H1 (cell line): Measurements from ENCODE around the gene CCDC136. TPM values are rescaled to one million over a fixed set of nuclear protein-coding genes. Genes with fewer than 3 reads are reported as not detected.

Experiments
- CTCF ChIA-PET: fragments of 300-600 bp; sonication (Branson Sonifier 250); formaldehyde crosslinking; loops from one replicate; lab custom pipeline; 2021; ENCODE audit not compliant: partially characterized antibody; lab: Charles Lee
- POLR2A ChIA-PET: fragments of 300-600 bp; sonication (Branson Sonifier 250); formaldehyde crosslinking; loops from one replicate; lab custom pipeline; 2021; ENCODE audit warnings: inconsistent platforms; ENCODE audit not compliant: partially characterized antibody; lab: Charles Lee
- DNase-seq, 2 experiments: peaks; one replicate each; pipeline versions ENCODE4 v3.0.0 to v3.0.0-alpha.2; 2010 to 2022; ENCODE audit warnings: low spot score in 2 of 2, low read depth in 1 of 2, mixed read lengths in 1 of 2
- FAIRE-seq: peaks from 2 replicates; lab custom pipeline; 2011; peaks lifted over from hg19 to GRCh38; lab: Jason Lieb, UNC
- H2AFZ ChIP-seq: 2 replicates; pipeline ENCODE4 v1.8.1; 2012; ENCODE audit warnings: low read length, inconsistent platforms
- H2AK5ac ChIP-seq: 2 replicates; pipeline ENCODE4 v1.6.1; 2013; ENCODE audit warnings: low read depth, low read length
- H2BK120ac ChIP-seq: replicated peaks from 2 replicates; pipeline ENCODE3; 2013; ENCODE audit warnings: low read depth, low read length, inconsistent platforms
- H2BK12ac ChIP-seq: 2 replicates; pipeline ENCODE4 v1.6.1; 2013; ENCODE audit warnings: low read depth, low read length
- H2BK15ac ChIP-seq: 2 replicates; pipeline ENCODE4 v1.6.1; 2013; ENCODE audit warnings: low read length
- H2BK20ac ChIP-seq: 2 replicates; pipeline ENCODE4 v1.6.1; 2013; ENCODE audit warnings: low read length
- H2BK5ac ChIP-seq: 2 replicates; pipeline ENCODE4 v1.6.1; 2013; ENCODE audit warnings: low read depth, low read length
- H3K14ac ChIP-seq: 2 replicates; pipeline ENCODE4 v1.6.1; 2013; ENCODE audit warnings: inconsistent platforms; ENCODE audit not compliant: insufficient read length
- H3K18ac ChIP-seq: 2 replicates; pipeline ENCODE4 v1.6.1; 2013; ENCODE audit warnings: low read length; ENCODE audit errors: extremely low read depth
- H3K23ac ChIP-seq: 2 replicates; pipeline ENCODE4 v1.6.1; 2013; ENCODE audit warnings: inconsistent platforms; ENCODE audit not compliant: insufficient read length
- H3K23me2 ChIP-seq: 2 replicates; pipeline ENCODE4 v1.6.1; 2013; ENCODE audit warnings: low read depth, low read length
- H3K27ac ChIP-seq: 2 replicates; pipeline ENCODE4 v1.6.1; 2011; ENCODE audit warnings: low read depth, low read length, inconsistent platforms
- H3K27me3 ChIP-seq, 4 experiments: replicated peaks in 1 of 4; 1 replicate in 1 of 4; 2 replicates in 3 of 4; pipeline versions ENCODE4 v1.6.1 to v1.8.1; 2011 to 2013; ENCODE audit warnings: low read length in 3 of 4, mild to moderate bottlenecking in 3 of 4, inconsistent platforms in 2 of 4, mixed read lengths in 2 of 4, moderate library complexity in 1 of 4; ENCODE audit not compliant: control insufficient read depth in 3 of 4, insufficient read depth in 3 of 4; ENCODE audit errors: extremely low read depth in 1 of 4
- H3K36me3 ChIP-seq, 4 experiments: 2 replicates each; pipeline versions ENCODE4 v1.6.1 to v1.8.1; 2011 to 2013; ENCODE audit warnings: mild to moderate bottlenecking in 4 of 4, low read length in 3 of 4, moderate library complexity in 2 of 4, control low read depth in 1 of 4, inconsistent platforms in 1 of 4; ENCODE audit not compliant: insufficient read depth in 4 of 4, control insufficient read depth in 2 of 4
- H3K4ac ChIP-seq: replicated peaks from 2 replicates; pipeline ENCODE3; 2013; ENCODE audit warnings: low read length, low read depth, mixed read lengths, inconsistent platforms; ENCODE audit not compliant: insufficient read length
- H3K4me1 ChIP-seq, 4 experiments: replicated peaks in 1 of 4; 1 replicate in 1 of 4; 2 replicates in 3 of 4; pipeline versions ENCODE4 v1.6.1 to v1.8.1; 2011 to 2013; ENCODE audit warnings: low read length in 3 of 4, inconsistent platforms in 2 of 4, mixed read lengths in 1 of 4; ENCODE audit not compliant: insufficient read depth in 4 of 4, control insufficient read depth in 3 of 4
- H3K4me2 ChIP-seq, 2 experiments: 2 replicates each; pipeline versions ENCODE4 v1.6.1 to v1.8.1; 2011 to 2013; ENCODE audit warnings: low read depth in 2 of 2, low read length in 2 of 2, control low read depth in 1 of 2, inconsistent platforms in 1 of 2, mild to moderate bottlenecking in 1 of 2; ENCODE audit not compliant: insufficient read depth in 1 of 2
- H3K4me3 ChIP-seq, 4 experiments: fragments of 200-600, 300-600 bp in 1 of 4; sonication (generic), shearing (Covaris generic), sonication (Bioruptor Twin) in 1 of 4; 2 replicates each; pipeline versions ENCODE4 v1.5.1 to v1.8.1; 2011 to 2016; ENCODE audit warnings: low read length in 4 of 4, low read depth in 3 of 4, control low read depth in 2 of 4, inconsistent platforms in 2 of 4, mild to moderate bottlenecking in 2 of 4, mixed read lengths in 1 of 4, moderate library complexity in 1 of 4; ENCODE audit not compliant: insufficient read depth in 2 of 4; ENCODE audit errors: extremely low read depth in 1 of 4
- H3K56ac ChIP-seq: replicated peaks from 2 replicates; pipeline ENCODE3; 2013; ENCODE audit warnings: low read depth, mild to moderate bottlenecking, mixed read lengths, low read length, inconsistent platforms; ENCODE audit not compliant: insufficient read length
- H3K79me1 ChIP-seq: 2 replicates; pipeline ENCODE4 v1.6.1; 2013; ENCODE audit warnings: low read depth, low read length, control low read depth
- H3K79me2 ChIP-seq, 2 experiments: 2 replicates each; pipeline versions ENCODE4 v1.6.1 to v1.8.1; 2012 to 2013; ENCODE audit warnings: low read length in 2 of 2, mild to moderate bottlenecking in 2 of 2, inconsistent platforms in 1 of 2; ENCODE audit not compliant: insufficient read depth in 2 of 2, control insufficient read depth in 1 of 2
- H3K9ac ChIP-seq, 4 experiments: replicated peaks in 1 of 4; 1 replicate in 1 of 4; 2 replicates in 3 of 4; pipeline versions ENCODE4 v1.6.1 to v1.8.1; 2011 to 2013; ENCODE audit warnings: low read depth in 3 of 4, low read length in 3 of 4, control low read depth in 2 of 4, mild to moderate bottlenecking in 2 of 4, moderate library complexity in 2 of 4, inconsistent platforms in 1 of 4; ENCODE audit errors: extremely low read depth in 1 of 4
- H3K9me3 ChIP-seq, 2 experiments: 2 replicates each; pipeline versions ENCODE4 v1.6.1 to v1.8.1; 2012 to 2013; ENCODE audit warnings: mild to moderate bottlenecking in 2 of 2, moderate library complexity in 2 of 2, control low read depth in 1 of 2, inconsistent platforms in 1 of 2, low read depth in 1 of 2, low read length in 1 of 2, mixed read lengths in 1 of 2; ENCODE audit not compliant: insufficient read depth in 2 of 2
- H4K20me1 ChIP-seq, 2 experiments: replicated peaks in 1 of 2; 2 replicates each; pipeline versions ENCODE3 to v1.8.1; 2011 to 2013; ENCODE audit warnings: inconsistent platforms in 2 of 2, low read length in 2 of 2, mild to moderate bottlenecking in 1 of 2; ENCODE audit not compliant: insufficient read depth in 2 of 2, control insufficient read depth in 1 of 2
- H4K5ac ChIP-seq: 2 replicates; pipeline ENCODE4 v1.6.1; 2013; ENCODE audit warnings: low read length, low read depth, mixed read lengths, inconsistent platforms; ENCODE audit not compliant: insufficient read length
- H4K8ac ChIP-seq: 2 replicates; pipeline ENCODE4 v1.8.0; 2013; ENCODE audit warnings: mild to moderate bottlenecking, moderate library complexity, low read length, inconsistent platforms; ENCODE audit not compliant: insufficient read depth; ENCODE audit errors: extremely low read depth
- H4K91ac ChIP-seq: replicated peaks from 2 replicates; pipeline ENCODE3; 2013; ENCODE audit warnings: low read length, mixed read lengths, inconsistent platforms; ENCODE audit not compliant: insufficient read length
- CREB1 ChIP-seq: IDR thresholded peaks from 2 replicates; pipeline ENCODE4 v1.6.1; 2012; ENCODE audit warnings: inconsistent platforms
- EP300 ChIP-seq, 2 experiments: IDR thresholded peaks; 1 replicate in 1 of 2; 2 replicates in 1 of 2; pipeline ENCODE4 v1.6.1; 2011 to 2012; ENCODE audit warnings: low read depth in 2 of 2, low read length in 2 of 2, mild to moderate bottlenecking in 2 of 2, borderline replicate concordance in 1 of 2, inconsistent platforms in 1 of 2, moderate library complexity in 1 of 2
- GABPA ChIP-seq: IDR thresholded peaks from 2 replicates; pipeline ENCODE4 v1.6.1; 2011; ENCODE audit warnings: mild to moderate bottlenecking, low read length, moderate library complexity, borderline replicate concordance; ENCODE audit not compliant: insufficient read depth
- PHF8 ChIP-seq: fragments of 200-600 bp; sonication (generic); conservative IDR thresholded peaks from 2 replicates; pipeline ENCODE4 v1.7.1; 2012; ENCODE audit warnings: low read depth, mild to moderate bottlenecking, inconsistent platforms, low read length, moderate library complexity
- POLR2A ChIP-seq, 2 experiments: IDR thresholded peaks; 1 replicate in 1 of 2; 2 replicates in 1 of 2; pipeline ENCODE4 v1.6.1; 2011; ENCODE audit warnings: low read depth in 2 of 2, low read length in 2 of 2, mild to moderate bottlenecking in 2 of 2; ENCODE audit errors: control extremely low read depth in 1 of 2
- SIRT6 ChIP-seq: IDR thresholded peaks from one replicate; pipeline ENCODE4 v1.7.1; 2012; ENCODE audit warnings: low read length, inconsistent platforms
- SP2 ChIP-seq: IDR thresholded peaks from 2 replicates; pipeline ENCODE4 v1.6.1; 2012; ENCODE audit warnings: mild to moderate bottlenecking, low read length, inconsistent platforms
- SP4 ChIP-seq: IDR thresholded peaks from 2 replicates; pipeline ENCODE4 v1.6.1; 2012; ENCODE audit warnings: low read length, inconsistent platforms
- WGBS, 2 experiments: shearing (Covaris generic) in 1 of 2; methylation state at CpG; one replicate each; pipeline versions ENCODE4 v1.1.6 to v1.1.7; 2013 to 2015; ENCODE audit warnings: low lambda C conversion rate in 2 of 2, mixed read lengths in 2 of 2, inconsistent platforms in 1 of 2, low coverage in 1 of 2, missing lambda C conversion rate in 1 of 2; ENCODE audit not compliant: insufficient replicate concordance in 2 of 2, insufficient coverage in 1 of 2, insufficient read length in 1 of 2; ENCODE audit errors: extremely low coverage in 1 of 2, missing lambda C conversion rate in 1 of 2; 5-methylcytosine and 5-hydroxymethylcytosine counted together
- polyA plus RNA-seq, 7 experiments: library from polyadenylated mRNA; depleted of rRNA in 3 of 7; stranded (reverse) in 5 of 7; unstranded in 2 of 7; fragments of >200 nt in 5 of 7; fragments of 200-250 nt in 2 of 7; gene quantifications; 1 replicate in 5 of 7; 2 replicates in 1 of 7; 4 replicates in 1 of 7; pipeline versions ENCODE4 v1.2.1 to v1.2.3, GENCODE V29; 2011 to 2013; ENCODE audit warnings: missing spikeins in 2 of 7, mixed read lengths in 2 of 7
- total RNA-seq: library from RNA; stranded (reverse); fragmentation: NEBNext Ultra II Directional; extraction: Animal tissue kit (Norgen Biotek cat#: 25700); gene quantifications from 2 replicates; pipeline ENCODE4 v1.2.1, GENCODE V29; 2021

The CCDC136 gene
- total and polyA plus RNA-seq, 2 of the 8 experiments (the other 6 are each of a cell fraction or from before 2014, with no cell fraction given): 35.6 to 47.7 TPM

- ChIA-PET POLR2A (interaction anchor here (1.9 to 3.2 kb wide), 2 partner anchors 10 to 14 kb away, joined by 5 to 12 read pairs; no protein-coding TSS in a partner anchor), CTCF (interaction anchor here (0.7 to 1.6 kb wide), 7 partner anchors 9 to 77 kb away, joined by 3 to 7 read pairs (median 3); no protein-coding TSS in a partner anchor)
- Histone ChIP-seq H4K20me1 (peaks cover 0 to 2% of the 10 kb centered on the region in 2 experiments), H3K9me3 (no peaks in the 10 kb centered on the region), H3K56ac (no peak overlapping the region), H3K23me2 (no peaks in the 10 kb centered on the region), H2BK5ac (no peak overlapping the region), H3K27ac (no peak overlapping the region), H2AFZ (no peak overlapping the region), H3K79me1 (no peaks in the 10 kb centered on the region), H3K18ac (no peak overlapping the region), H3K14ac (no peak overlapping the region), H4K8ac (no peak overlapping the region), H2BK120ac (no peak overlapping the region), H3K9ac (no peak overlapping the region), H2BK12ac (no peak overlapping the region), H3K27me3 (no peaks in the 10 kb centered on the region), H2BK15ac (no peak overlapping the region), H3K79me2 (no peaks in the 10 kb centered on the region), H2AK5ac (no peak overlapping the region), H4K91ac (no peak overlapping the region), H4K5ac (no peak overlapping the region), H3K23ac (no peak overlapping the region), H2BK20ac (no peak overlapping the region), H3K4me2 (no peak overlapping the region), H3K4me3 (no peak overlapping the region), H3K36me3 (peaks cover 20 to 63% (median 33%) of the 10 kb centered on the region in 4 experiments; a peak in 7 of 8 replicates), H3K4ac (no peak overlapping the region), H3K4me1 (peaks cover 3 to 9% (median 4%) of the 10 kb centered on the region in 4 experiments; a peak in 6 of 7 replicates)
- TF ChIP-seq SIRT6 (no peak), EP300 (IDR thresholded peaks at IDR 0.05; ENCODE audit: borderline replicate concordance in 1 of 2, low read depth in 2 of 2, low read length in 2 of 2) (no peak), SP4 (no peak), SP2 (no peak), GABPA (no peak), CREB1 (no peak), PHF8 (no peak), POLR2A (IDR thresholded peaks at IDR 0.05; ENCODE audit: control extremely low read depth in 1 of 2, low read depth in 2 of 2, low read length in 2 of 2) (no peak)
- no peak for FAIRE-seq
- 80% methylated on average over 2 of the region's 3 CpGs; no CpG with 5 or more reads in 1 of the 2 experiments for WGBS, 2 experiments
- no peak for DNase-seq
Measured at GRCh38 chr7:128809363-128809762, 17.6 kb downstream of the CCDC136 start.
